Right lobe of liver (tissue), 4 donors: Measurements from ENCODE around the gene PCSK2.

Experiments
- POLR2A ChIP-seq: fragments of 450-650 bp; IDR thresholded peaks from one replicate; pipeline ENCODE4 v1.6.1; 2017; ENCODE audit warnings: antibody characterized with exemption, mild to moderate bottlenecking
- TF ChIP-seq, protein P1 (sequence below), 4 donors: fragments of 200-600 bp in 3 of 4; fragments of 450-650 bp in 1 of 4; IDR thresholded peaks; one replicate each; pipeline versions ENCODE4 v1.5.1 to v1.8.0; 2016 to 2022; ENCODE audit warnings: antibody characterized with exemption in 4 of 4, mild to moderate bottlenecking in 2 of 4
- donor health status: DM: no; HTN: no; CAD: no.
- donor health status: DM: no; HTN: no; CAD: no.
- donor health status: DM: no; HTN: yes; CAD: no.

GRCh38 chr20:17423782-17424181 lies 196.9 kb downstream of the PCSK2 start:
- no peak for TF ChIP-seq POLR2A
- TF ChIP-seq, protein P1, sequence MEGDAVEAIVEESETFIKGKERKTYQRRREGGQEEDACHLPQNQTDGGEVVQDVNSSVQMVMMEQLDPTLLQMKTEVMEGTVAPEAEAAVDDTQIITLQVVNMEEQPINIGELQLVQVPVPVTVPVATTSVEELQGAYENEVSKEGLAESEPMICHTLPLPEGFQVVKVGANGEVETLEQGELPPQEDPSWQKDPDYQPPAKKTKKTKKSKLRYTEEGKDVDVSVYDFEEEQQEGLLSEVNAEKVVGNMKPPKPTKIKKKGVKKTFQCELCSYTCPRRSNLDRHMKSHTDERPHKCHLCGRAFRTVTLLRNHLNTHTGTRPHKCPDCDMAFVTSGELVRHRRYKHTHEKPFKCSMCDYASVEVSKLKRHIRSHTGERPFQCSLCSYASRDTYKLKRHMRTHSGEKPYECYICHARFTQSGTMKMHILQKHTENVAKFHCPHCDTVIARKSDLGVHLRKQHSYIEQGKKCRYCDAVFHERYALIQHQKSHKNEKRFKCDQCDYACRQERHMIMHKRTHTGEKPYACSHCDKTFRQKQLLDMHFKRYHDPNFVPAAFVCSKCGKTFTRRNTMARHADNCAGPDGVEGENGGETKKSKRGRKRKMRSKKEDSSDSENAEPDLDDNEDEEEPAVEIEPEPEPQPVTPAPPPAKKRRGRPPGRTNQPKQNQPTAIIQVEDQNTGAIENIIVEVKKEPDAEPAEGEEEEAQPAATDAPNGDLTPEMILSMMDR (IDR thresholded peaks at IDR 0.05), result no peak
